Upper lobe of left lung (tissue), 6 donors: ENCODE results near the gene NBDY. TPM values are rescaled to one million over a fixed set of nuclear protein-coding genes. Genes with fewer than 3 reads are reported as not detected.

Source experiments
- ATAC-seq, 2 donors: fragments of 200-7000 bp; cut with Tn5 transposase; one replicate each; pipeline ENCODE4 v1.9.1; 2022; ENCODE audit warnings: mild to moderate bottlenecking in 2 of 2, moderate library complexity in 2 of 2; ENCODE audit not compliant: low FRiP score in 2 of 2
- DNase-seq, 2 donors: peaks; one replicate each; pipeline ENCODE4 v3.0.0-alpha.2; 2019 to 2020
- H3K27ac ChIP-seq, 4 donors: fragments of 200-600 bp; sonication (generic); one replicate each; pipeline ENCODE4 v1.5.1; 2016 to 2019
- H3K27me3 ChIP-seq, 4 donors: fragments of 200-600 bp; sonication (generic); one replicate each; pipeline ENCODE4 v1.5.1; 2017 to 2019
- H3K36me3 ChIP-seq, 4 donors: fragments of 200-600 bp; sonication (generic); one replicate each; pipeline ENCODE4 v1.5.1; 2016 to 2019
- H3K4me1 ChIP-seq, 4 donors: fragments of 200-600 bp; sonication (generic); one replicate each; pipeline ENCODE4 v1.5.1; 2018 to 2019
- H3K4me3 ChIP-seq, 4 donors: fragments of 200-600 bp; sonication (generic); one replicate each; pipeline ENCODE4 v1.5.1; 2017 to 2019; ENCODE audit warnings: mild to moderate bottlenecking in 2 of 4, moderate library complexity in 1 of 4
- H3K9me3 ChIP-seq, 4 donors: fragments of 200-600 bp; sonication (generic); one replicate each; pipeline ENCODE4 v1.5.1; 2018 to 2019
- CTCF ChIP-seq, 6 experiments: fragments of 450-650 bp in 4 of 6; fragments of 200-600 bp in 2 of 6; sonication (generic) in 2 of 6; IDR thresholded peaks; one replicate each; pipeline ENCODE4 v1.5.1; 2016 to 2019; ENCODE audit warnings: antibody characterized with exemption in 6 of 6
- EP300 ChIP-seq, 4 donors: sonication (generic); formaldehyde crosslinking; IDR thresholded peaks; one replicate each; pipeline ENCODE4 v1.5.1; 2017; ENCODE audit warnings: antibody characterized with exemption in 4 of 4, control low read depth in 2 of 4
- POLR2A ChIP-seq, 4 donors: fragments of 450-650 bp; IDR thresholded peaks; one replicate each; pipeline ENCODE4 v1.5.1; 2016 to 2017; ENCODE audit warnings: antibody characterized with exemption in 4 of 4, mild to moderate bottlenecking in 2 of 4
- POLR2AphosphoS5 ChIP-seq, 2 donors: sonication (generic); formaldehyde crosslinking; IDR thresholded peaks; one replicate each; pipeline ENCODE4 v1.5.1; 2017; ENCODE audit warnings: antibody characterized with exemption in 2 of 2
- WGBS, 2 donors: methylation state at CpG; one replicate each; pipeline ENCODE4 v1.1.5; 2017 to 2018; 5-methylcytosine and 5-hydroxymethylcytosine counted together
- total RNA-seq, 6 donors: library from RNA; depleted of rRNA in 4 of 6; stranded (reverse); fragments of >200 nt in 4 of 6; gene quantifications; one replicate each; pipeline versions ENCODE4 v1.1.0 to v1.2.1, GENCODE V29; 2016 to 2021
- donor health status: DM: no; HTN: no; CAD: no; lungs with moderate emphysema.
- donor health status: DM: no; HTN: yes; CAD: no; lungs with severe emphysema.

The NBDY gene
- total RNA-seq, 6 donors from 2014 or later, result 9.4 to 34.2 (median 14.4) TPM

- ATAC-seq, result no peak
- 40 to 49% methylated on average over 2 of the region's 2 CpGs for WGBS, 2 donors
- H3K27me3 ChIP-seq, result no peaks in the 10 kb centered on the region
- no peak overlapping the region for H3K4me3 ChIP-seq
- peak overlapping the region in 1 of 4 donors; percentile 83 for H3K27ac ChIP-seq
- H3K4me1 ChIP-seq, result peaks cover 0 to 10% (median 0%) of the 10 kb centered on the region in 4 donors
- no peak for DNase-seq
- H3K36me3 ChIP-seq, result peaks cover 0 to 2% (median 0%) of the 10 kb centered on the region in 4 donors
- H3K9me3 ChIP-seq, result no peaks in the 10 kb centered on the region
- TF ChIP-seq POLR2AphosphoS5 (IDR thresholded peaks at IDR 0.05) (no peak), CTCF (IDR thresholded peaks at IDR 0.05) (no peak), EP300 (IDR thresholded peaks at IDR 0.05) (no peak), POLR2A (IDR thresholded peaks at IDR 0.05) (no peak)
These were observed 53.3 kb downstream of the NBDY start for GRCh38 chrX:56782352-56782751.

GRCh38 chrX:56782791-56783449 is 53.9 kb downstream of the NBDY start:
- H3K36me3 ChIP-seq, result peaks cover 0 to 2% (median 0%) of the 10 kb centered on the region in 4 donors
- TF ChIP-seq CTCF (IDR thresholded peaks at IDR 0.05) (no peak), POLR2AphosphoS5 (IDR thresholded peaks at IDR 0.05) (no peak), EP300 (IDR thresholded peaks at IDR 0.05) (no peak), POLR2A (IDR thresholded peaks at IDR 0.05) (no peak)
- 70 to 94% methylated on average over 3 to 17 of the region's 17 CpGs for WGBS, 2 donors
- peaks cover 0 to 10% (median 0%) of the 10 kb centered on the region in 4 donors for H3K4me1 ChIP-seq
- DNase-seq (no peak), ATAC-seq (no peak)
- H3K4me3 ChIP-seq, result peak overlapping the region in 2 of 4 donors; percentile 18 to 40
- H3K27ac ChIP-seq, result peak overlapping the region in 2 of 4 donors; percentile 71 to 83
- H3K9me3 ChIP-seq, result no peaks in the 10 kb centered on the region
- no peaks in the 10 kb centered on the region for H3K27me3 ChIP-seq

GRCh38 chrX:56783450-56783831 is 54.4 kb downstream of the NBDY start:
- H3K4me3 ChIP-seq, result peak overlapping the region in 2 of 4 donors; percentile 18 to 40
- no peaks in the 10 kb centered on the region for H3K27me3 ChIP-seq
- DNase-seq (peak in 1 of 2 donors; percentile 73), ATAC-seq (no peak)
- no peaks in the 10 kb centered on the region for H3K9me3 ChIP-seq
- TF ChIP-seq EP300 (IDR thresholded peaks at IDR 0.05) (no peak), POLR2AphosphoS5 (IDR thresholded peaks at IDR 0.05) (peak in 1 of 2 donors; percentile 42), POLR2A (IDR thresholded peaks at IDR 0.05) (no peak), CTCF (IDR thresholded peaks at IDR 0.05) (peak in 4 of 6 experiments; percentile 45 to 66 (median 55))
- H3K36me3 ChIP-seq, result peaks cover 0 to 2% (median 0%) of the 10 kb centered on the region in 4 donors
- 62 to 95% methylated on average over 3 to 12 of the region's 12 CpGs for WGBS, 2 donors
- peaks cover 0 to 10% (median 0%) of the 10 kb centered on the region in 4 donors for H3K4me1 ChIP-seq
- H3K27ac ChIP-seq, result peak overlapping the region in 2 of 4 donors; percentile 71 to 83

- DNase-seq, result no peak
- TF ChIP-seq POLR2A (IDR thresholded peaks at IDR 0.05), result no peak
- TF ChIP-seq POLR2AphosphoS5 (IDR thresholded peaks at IDR 0.05), result no peak
- no peak for TF ChIP-seq EP300 (IDR thresholded peaks at IDR 0.05)
- no peak for TF ChIP-seq CTCF (IDR thresholded peaks at IDR 0.05)
- no peaks in the 10 kb centered on the region for H3K9me3 ChIP-seq
- no peak for ATAC-seq
- no peak overlapping the region for H3K27ac ChIP-seq
- H3K4me1 ChIP-seq, result peaks cover 0 to 10% (median 0%) of the 10 kb centered on the region in 4 donors
- H3K36me3 ChIP-seq, result peaks cover 0 to 4% (median 0%) of the 10 kb centered on the region in 4 donors
- no peaks in the 10 kb centered on the region for H3K27me3 ChIP-seq
- WGBS, 2 donors, result 86% methylated on average over 9 of the region's 9 CpGs; no CpG with 5 or more reads in 1 of the 2 donors
- H3K4me3 ChIP-seq, result no peak overlapping the region
These were observed 55.1 kb downstream of the NBDY start for GRCh38 chrX:56783996-56784620.
